ENCODE data around the gene DARS1.
"Not testable (repeated sequence)": the region's sequence is repeated elsewhere in the genome, so short reads cannot be mapped to it uniquely, and the experiment has no call there.

Gene DARS1

GRCh38 chr2:135945526-135945925, 39.9 kb downstream of the DARS1 start:
- DNase-seq (ENCODE audit: low spot score), result no peak

GRCh38 chr2:135944625-135945024, 40.8 kb downstream of the DARS1 start:
- no peak for DNase-seq (ENCODE audit: low spot score)

GRCh38 chr2:135942936-135943688, 42.3 kb downstream of the DARS1 start:
- DNase-seq (ENCODE audit: low spot score), result no peak

- no peak for DNase-seq (ENCODE audit: low spot score)
Observed at GRCh38 chr2:135936524-135936923, 48.9 kb downstream of the DARS1 start.

GRCh38 chr2:135935914-135936313, 49.5 kb downstream of the DARS1 start:
- DNase-seq (ENCODE audit: low spot score), result no peak

- DNase-seq (ENCODE audit: low spot score), result no peak
Observed at GRCh38 chr2:135931776-135932443, 53.5 kb downstream of the DARS1 start.

GRCh38 chr2:135926605-135927004, 58.8 kb downstream of the DARS1 start:
- DNase-seq (ENCODE audit: low spot score), result no peak

GRCh38 chr2:135925571-135925970, 59.9 kb downstream of the DARS1 start:
- DNase-seq (ENCODE audit: low spot score), result peak; percentile 16

- no peak for DNase-seq (ENCODE audit: low spot score)
Observed at GRCh38 chr2:135916207-135916606, 69.2 kb downstream of the DARS1 start.

- no peak for DNase-seq (ENCODE audit: low spot score)
Observed at GRCh38 chr2:135914485-135914884, 70.9 kb downstream of the DARS1 start.

- DNase-seq (ENCODE audit: low spot score), result peak; percentile 15
Observed at GRCh38 chr2:135913727-135914365, 71.6 kb downstream of the DARS1 start.

GRCh38 chr2:135909976-135910375, 75.5 kb downstream of the DARS1 start:
- no peak for DNase-seq (ENCODE audit: low spot score)

- DNase-seq (ENCODE audit: low spot score), result no peak
Observed at GRCh38 chr2:135905679-135906078, 79.7 kb downstream of the DARS1 start.

- DNase-seq (ENCODE audit: low spot score), result peak; percentile 20
Observed at GRCh38 chr2:135904341-135904989, 81.0 kb downstream of the DARS1 start.

GRCh38 chr2:135903650-135904049, 81.8 kb downstream of the DARS1 start:
- no peak for DNase-seq (ENCODE audit: low spot score)

- DNase-seq (ENCODE audit: low spot score), result no peak
Observed at GRCh38 chr2:135899567-135899966, 85.9 kb downstream of the DARS1 start.

- no peak for DNase-seq (ENCODE audit: low spot score)
Observed at GRCh38 chr2:135898234-135898786, 87.1 kb downstream of the DARS1 start.

GRCh38 chr2:135894930-135895329, 90.5 kb downstream of the DARS1 start:
- no peak for DNase-seq (ENCODE audit: low spot score)

GRCh38 chr2:135893374-135893794, 92.0 kb downstream of the DARS1 start:
- DNase-seq (ENCODE audit: low spot score), result no peak

GRCh38 chr2:135890835-135891234, 94.6 kb downstream of the DARS1 start:
- DNase-seq (ENCODE audit: low spot score), result no peak

GRCh38 chr2:135890149-135890548, 95.3 kb downstream of the DARS1 start:
- DNase-seq (ENCODE audit: low spot score), result no peak

- not testable (repeated sequence) for DNase-seq (ENCODE audit: low spot score)
Observed at GRCh38 chr2:135888587-135888986, 96.8 kb downstream of the DARS1 start.
